ENCODE results near the gene ETV3. TPM values are rescaled to one million over a fixed set of nuclear protein-coding genes. Genes with fewer than 3 reads are reported as not detected.
A peak's percentile ranks its signal among the peaks of the same experiment; 100 is the strongest.
"Not testable (repeated sequence)": the region's sequence is repeated elsewhere in the genome, so short reads cannot be mapped to it uniquely, and the experiment has no call there.

ETV3 gene
- total RNA-seq, 1 donor from 2014 or later: 11.2 TPM

DNA sequence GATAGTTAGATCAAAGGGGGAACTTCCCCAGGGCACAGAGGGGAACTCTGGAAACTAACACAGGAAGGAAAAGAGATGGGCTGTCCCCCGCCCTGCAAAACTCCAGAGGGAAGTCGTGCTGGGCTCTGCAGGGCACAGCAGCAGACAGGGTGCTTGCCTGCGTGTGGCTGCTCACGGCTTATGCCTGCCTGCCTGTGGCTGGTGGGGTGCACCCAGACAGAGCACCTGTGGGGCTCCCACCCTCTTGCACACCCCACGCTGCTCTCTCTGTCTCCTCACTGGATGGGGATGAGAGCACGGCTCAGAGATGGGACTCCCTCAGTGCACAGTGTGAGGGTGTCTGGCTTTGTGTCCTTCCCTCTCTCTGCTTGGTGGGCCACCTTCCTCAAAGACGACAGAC is 25.1 kb downstream of the ETV3 start:
- DNase-seq (ENCODE audit: low read depth in 2 of 2): peak; percentile 10 to 21

DNA sequence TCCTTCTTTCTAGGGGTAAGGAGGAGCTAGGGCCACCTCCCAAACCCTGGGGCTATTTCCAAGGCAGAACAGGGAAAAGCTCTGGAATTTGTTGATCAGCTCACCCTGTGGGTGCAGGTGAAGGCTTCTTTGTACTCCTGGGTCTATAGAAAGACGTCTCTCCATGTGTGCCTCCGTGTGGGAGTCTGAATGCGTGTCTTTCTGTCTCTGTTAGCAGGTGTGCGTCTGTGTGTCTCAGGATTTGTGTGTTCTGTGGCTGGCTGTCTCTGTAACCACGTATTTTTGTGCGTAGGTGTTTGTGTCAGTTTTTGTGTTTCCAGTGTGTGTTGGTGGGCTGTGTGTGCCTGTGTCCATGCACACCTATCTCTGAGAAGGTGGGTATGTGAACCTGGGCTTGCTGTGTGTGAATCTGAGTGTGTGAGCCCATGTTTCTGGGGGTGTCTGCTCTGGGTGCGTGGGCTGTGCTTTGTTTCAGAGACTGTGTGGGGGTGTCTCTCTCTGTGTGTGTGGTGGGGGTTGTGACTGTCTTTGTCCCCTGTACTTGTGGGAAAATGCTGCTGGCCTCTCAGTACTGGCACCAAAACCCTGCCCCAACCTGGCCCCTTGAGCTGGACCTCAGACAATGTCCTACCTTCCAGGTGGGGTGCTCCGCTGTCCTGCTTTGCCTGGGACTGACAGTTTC is 25.9 kb downstream of the ETV3 start:
- no peak for DNase-seq (ENCODE audit: low read depth in 2 of 2)

DNA sequence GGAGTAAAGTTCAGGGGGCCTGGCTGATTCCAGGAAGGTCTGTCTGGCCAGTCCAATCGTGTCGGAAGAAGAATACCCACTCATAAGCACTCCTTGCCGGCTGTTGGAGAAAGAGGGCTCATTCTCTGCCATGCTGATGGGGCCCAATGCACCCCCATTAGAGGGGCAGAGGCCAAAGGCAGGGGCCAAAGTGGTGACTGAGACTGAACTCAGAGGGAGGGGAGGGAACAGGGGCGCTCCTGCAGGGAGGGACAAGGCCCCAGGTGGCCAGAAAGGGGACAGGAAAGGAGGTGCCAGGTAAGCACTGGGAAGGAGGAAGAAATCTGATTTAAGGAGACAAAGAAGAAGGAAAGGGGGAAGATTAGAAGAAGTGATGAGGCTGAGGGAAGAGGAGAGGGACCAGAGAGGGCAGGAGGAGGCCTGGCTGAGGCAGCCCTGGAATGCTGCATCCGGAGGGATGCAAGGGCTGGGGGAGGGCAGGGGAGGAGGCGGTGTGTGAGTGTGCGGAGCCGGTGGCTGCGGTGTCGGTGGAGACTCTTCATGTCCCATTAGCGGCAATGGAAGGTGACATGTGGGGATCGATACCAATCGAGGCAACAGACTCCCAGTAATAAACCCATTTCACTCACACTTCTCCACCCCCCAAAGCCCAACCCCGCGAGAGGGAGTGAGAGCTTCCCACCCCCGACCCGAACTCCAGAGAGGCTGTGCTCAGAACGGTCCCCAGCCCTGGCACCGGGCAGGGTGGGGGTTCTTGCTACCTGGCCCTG is 26.6 kb downstream of the ETV3 start:
- no peak for DNase-seq (ENCODE audit: low read depth in 2 of 2)

DNA sequence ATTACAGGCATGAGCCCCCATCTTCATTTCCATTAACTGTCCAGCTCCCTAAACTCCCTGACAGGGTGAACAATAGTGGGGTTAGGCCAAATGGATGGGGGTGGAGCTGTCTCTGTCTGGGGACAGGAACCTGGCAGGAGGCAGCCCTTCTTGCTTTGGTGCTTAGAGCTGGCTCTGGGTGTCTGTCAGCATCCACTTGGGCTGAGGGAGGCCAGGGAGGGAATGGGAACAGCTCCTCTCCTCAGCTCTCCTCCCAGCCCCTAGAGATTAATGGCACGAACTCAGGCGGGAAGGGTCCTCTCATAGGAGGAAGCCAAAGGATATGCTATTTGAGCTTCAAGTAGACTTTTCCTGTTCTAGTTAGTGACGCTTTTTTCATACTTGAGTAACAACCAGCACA is 27.5 kb downstream of the ETV3 start:
- no peak for DNase-seq (ENCODE audit: low read depth in 2 of 2)

- no peak for DNase-seq (ENCODE audit: low read depth in 2 of 2)
Observed at GRCh38 chr1:157110003-157110402, 28.2 kb downstream of the ETV3 start.

- DNase-seq (ENCODE audit: low read depth in 2 of 2): no peak
Observed at GRCh38 chr1:157108448-157108847, 29.7 kb downstream of the ETV3 start.

GRCh38 chr1:157107702-157108101 is 30.5 kb downstream of the ETV3 start:
- DNase-seq (ENCODE audit: low read depth in 2 of 2): no peak

DNA sequence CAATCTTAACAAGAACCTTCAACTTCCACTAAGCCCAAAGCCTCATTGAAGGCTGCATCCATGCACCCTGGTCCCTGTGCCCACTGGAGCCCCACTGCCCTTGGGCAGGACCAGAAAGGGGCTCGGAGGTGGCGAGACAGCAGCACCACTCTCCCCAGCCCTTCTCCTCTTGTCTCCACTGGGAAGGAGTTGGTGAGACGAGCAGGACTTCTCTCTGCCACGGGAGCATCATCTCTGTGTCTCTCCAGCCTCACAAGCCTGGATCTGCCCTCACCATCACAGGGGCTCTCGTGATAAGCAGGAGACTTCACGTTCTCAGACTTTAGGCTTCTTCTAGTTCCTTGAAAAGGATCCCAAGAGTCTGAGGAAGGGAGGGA is 31.4 kb downstream of the ETV3 start:
- DNase-seq (ENCODE audit: low read depth in 2 of 2): no peak

- DNase-seq (ENCODE audit: low read depth in 2 of 2): peak in 1 of 2 donors; percentile 77
Observed at GRCh38 chr1:157105988-157106812, 32.0 kb downstream of the ETV3 start.

DNA sequence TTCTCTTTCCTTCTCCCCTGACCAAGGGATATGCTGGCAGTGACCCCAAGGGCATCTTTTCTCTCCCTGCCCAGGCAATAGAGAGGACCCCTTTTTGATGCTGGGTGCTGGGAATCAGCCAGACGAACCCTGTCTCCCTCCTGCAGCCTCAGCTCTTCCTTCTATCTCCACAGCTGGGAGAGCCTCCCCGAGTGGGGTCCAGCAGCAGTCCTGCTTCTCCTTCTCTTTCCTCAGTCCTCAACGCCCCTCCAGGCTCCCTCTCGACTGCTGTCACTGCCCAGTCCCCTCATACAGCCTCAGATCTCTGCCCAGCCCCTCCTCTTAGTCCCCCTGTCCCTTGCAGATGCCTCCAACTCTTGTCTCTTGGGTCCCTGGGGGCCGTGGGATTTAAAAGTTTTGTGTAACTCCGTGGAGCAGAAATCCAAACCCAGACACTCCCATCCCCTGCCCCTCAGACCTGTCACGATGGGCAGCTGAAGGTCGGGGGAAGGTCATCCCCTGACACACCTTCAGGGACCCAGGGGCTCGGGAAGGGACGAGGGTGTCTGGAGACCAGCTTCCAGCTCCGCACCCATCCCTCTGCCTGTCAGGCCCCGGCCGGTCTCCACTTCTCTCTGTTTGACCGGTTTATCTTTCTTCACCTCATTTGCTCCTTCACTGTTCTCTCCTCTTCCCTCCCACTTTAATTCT is 32.8 kb downstream of the ETV3 start:
- DNase-seq (ENCODE audit: low read depth in 2 of 2): no peak

DNA sequence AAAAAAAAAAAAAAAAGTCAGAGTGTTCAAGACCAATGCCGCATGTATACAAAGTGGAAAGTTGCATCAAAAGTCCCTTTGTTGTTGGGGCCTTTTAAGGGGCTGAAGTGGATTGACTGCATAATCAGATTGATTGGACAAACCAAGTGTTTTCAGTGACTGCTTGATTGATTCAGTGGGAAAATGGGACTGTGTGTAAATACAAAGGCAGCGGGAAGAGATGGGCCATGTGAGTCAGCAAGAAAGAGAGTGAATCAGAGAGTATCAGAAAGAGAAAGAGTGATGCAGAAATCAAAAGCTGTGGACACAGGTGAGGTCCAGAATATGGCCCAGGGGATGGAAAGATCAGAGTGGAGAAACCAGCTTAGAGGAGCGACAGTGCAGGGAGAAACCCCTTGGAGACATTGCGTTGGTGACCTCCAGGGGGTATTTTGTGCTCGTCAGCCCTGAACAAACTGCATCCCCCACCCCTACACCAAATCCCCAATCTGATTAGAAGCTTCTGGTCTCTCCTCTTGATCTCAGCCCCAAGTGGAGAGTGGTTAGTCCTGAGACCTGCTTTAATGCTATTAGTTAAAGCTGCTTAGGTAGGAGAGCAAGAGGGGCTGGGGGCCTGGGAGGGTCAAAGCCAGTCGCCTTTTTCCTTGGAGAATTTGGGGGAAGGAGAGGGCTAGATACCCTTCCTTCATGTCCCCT is 33.4 kb downstream of the ETV3 start:
- no peak for DNase-seq (ENCODE audit: low read depth in 2 of 2)

DNA sequence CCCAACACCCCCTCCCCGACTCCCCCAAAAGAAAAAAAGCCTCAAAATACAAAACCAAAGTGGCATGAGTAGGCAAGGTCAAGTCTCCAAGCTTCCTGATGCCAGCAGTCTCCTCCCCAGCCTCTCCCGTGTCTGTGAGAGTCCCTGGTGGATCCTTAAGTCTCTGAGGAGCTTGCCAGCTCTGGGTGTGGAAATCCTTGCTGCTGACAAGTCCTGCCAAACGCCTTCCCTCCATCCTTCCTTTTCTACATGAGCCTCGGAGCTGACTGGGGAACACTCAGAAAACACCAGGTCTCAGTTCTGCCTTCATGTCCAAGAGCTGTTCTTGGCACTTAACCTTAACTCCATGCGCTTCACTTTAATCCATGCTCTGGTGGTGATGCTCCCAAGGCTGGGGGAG is 34.9 kb downstream of the ETV3 start:
- no peak for DNase-seq (ENCODE audit: low read depth in 2 of 2)

- DNase-seq (ENCODE audit: low read depth in 2 of 2): no peak
Observed at GRCh38 chr1:157101149-157101548, 37.0 kb downstream of the ETV3 start.

- no peak for DNase-seq (ENCODE audit: low read depth in 2 of 2)
Observed at GRCh38 chr1:157099633-157100009, 38.6 kb downstream of the ETV3 start, which contains the start of gene ETV3L. Gene ETV3L, minus strand, starts transcription at chr1:157099808. Its CDS starts 285 bp downstream, at chr1:157099523.

GRCh38 chr1:157098987-157099632 is 39.1 kb downstream of the ETV3 start:
- DNase-seq (ENCODE audit: low read depth in 2 of 2): not testable (repeated sequence)

GRCh38 chr1:157098519-157098918 is 39.7 kb downstream of the ETV3 start:
- no peak for DNase-seq (ENCODE audit: low read depth in 2 of 2)

DNA sequence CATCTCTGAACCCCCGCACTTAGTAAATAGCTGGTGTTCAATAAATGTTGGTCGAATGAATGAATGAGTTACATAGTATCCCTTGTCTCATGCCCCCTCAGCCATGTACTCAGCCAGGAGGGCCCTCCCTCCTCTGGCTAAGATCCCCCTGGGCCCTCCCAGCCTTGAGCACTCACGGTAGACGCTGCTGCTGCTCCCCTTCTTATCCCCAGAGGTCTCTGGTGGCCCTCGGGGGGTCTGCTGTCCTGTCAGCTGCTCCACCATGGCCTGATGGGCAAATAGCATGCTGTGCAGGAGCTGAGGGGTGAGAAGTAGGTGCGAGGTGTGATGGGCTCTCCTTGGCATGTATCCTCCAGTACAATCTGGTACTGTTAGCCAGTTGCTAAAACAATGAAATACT is 40.5 kb downstream of the ETV3 start:
- DNase-seq (ENCODE audit: low read depth in 2 of 2): no peak

DNA sequence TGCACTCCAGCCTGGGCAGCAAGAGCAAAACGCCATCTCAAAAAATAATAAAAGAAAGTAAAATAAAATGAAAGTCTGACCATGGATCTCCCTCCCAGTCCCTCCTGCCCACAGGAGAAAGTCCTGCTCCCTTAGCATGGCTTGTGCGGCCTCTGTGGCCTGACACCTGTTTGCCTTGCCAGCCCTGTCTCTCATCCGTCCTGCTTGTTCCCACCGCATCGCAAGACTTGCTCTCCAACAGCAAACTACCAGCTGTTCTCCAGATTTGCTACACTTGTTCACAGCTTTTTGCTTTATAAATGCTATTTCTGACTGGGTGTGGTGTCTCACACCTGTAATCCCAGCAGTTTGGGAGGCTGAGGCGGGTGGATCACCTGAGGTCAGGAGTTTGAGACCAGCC is 41.3 kb downstream of the ETV3 start:
- no peak for DNase-seq (ENCODE audit: low read depth in 2 of 2)

- DNase-seq (ENCODE audit: low read depth in 2 of 2): no peak
Observed at GRCh38 chr1:157095551-157095950, 42.6 kb downstream of the ETV3 start.

GRCh38 chr1:157095091-157095490 is 43.1 kb downstream of the ETV3 start:
- no peak for DNase-seq (ENCODE audit: low read depth in 2 of 2)

DNA sequence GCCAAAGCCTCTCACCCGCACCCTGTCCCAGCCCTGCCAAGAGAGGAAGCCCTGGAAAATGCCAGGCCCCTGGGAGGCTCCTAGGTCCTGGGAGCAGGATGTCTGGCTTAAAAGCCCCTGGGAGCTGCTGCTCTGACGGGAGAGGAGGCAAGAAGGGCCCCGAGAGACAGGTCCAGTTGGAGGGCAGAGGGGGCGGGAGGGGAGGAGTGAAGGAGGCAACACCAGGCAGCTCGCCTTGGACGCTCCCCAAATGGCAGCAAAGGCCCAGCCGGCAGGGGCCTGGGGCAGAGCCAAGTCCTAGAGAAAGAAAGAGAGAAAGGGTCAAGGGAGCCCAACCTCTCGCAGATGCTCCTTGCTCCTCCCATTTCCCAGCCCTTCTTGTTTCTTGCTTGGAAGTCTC is 45.4 kb downstream of the ETV3 start:
- no peak for DNase-seq (ENCODE audit: low read depth in 2 of 2)
